Activated B cell treated with CpG ODN at 0.5 μM for 24 hours (primary cell): ENCODE measurements around the gene ENOX1. TPM values are rescaled to one million over a fixed set of nuclear protein-coding genes. Genes with fewer than 3 reads are reported as not detected.

ENCODE experiments used
- ATAC-seq: fragments of 200-7000 bp; cut with Tn5 transposase; one replicate; pipeline ENCODE4 v1.10.0; 2021; ENCODE audit warnings: low read depth, mild to moderate bottlenecking, moderate library complexity
- CTCF ChIA-PET: fragments of 350-600 bp; sonication (Branson Sonifier 250); formaldehyde crosslinking; loops from one replicate; lab custom pipeline; 2021; ENCODE audit warnings: antibody characterized with exemption; lab: Charles Lee
- POLR2A ChIA-PET: fragments of 350-600 bp; sonication (Branson Sonifier 250); formaldehyde crosslinking; loops from one replicate; lab custom pipeline; 2021; ENCODE audit warnings: antibody characterized with exemption; lab: Charles Lee
- DNase-seq: peaks from one replicate; pipeline ENCODE4 v3.0.0; 2022
- H3K27ac Mint-ChIP-seq: one replicate; pipeline ENCODE4 v1.8.0; 2020; ENCODE audit warnings: mixed read lengths
- H3K27me3 Mint-ChIP-seq: one replicate; pipeline ENCODE4 v1.8.0; 2021; ENCODE audit warnings: mixed read lengths
- H3K36me3 Mint-ChIP-seq: one replicate; pipeline ENCODE4 v1.8.0; 2021; ENCODE audit warnings: low read depth, mixed read lengths
- H3K4me1 Mint-ChIP-seq: one replicate; pipeline ENCODE4 v1.8.0; 2021; ENCODE audit warnings: mixed read lengths
- H3K4me3 Mint-ChIP-seq: one replicate; pipeline ENCODE4 v1.8.0; 2020; ENCODE audit warnings: mild to moderate bottlenecking, mixed read lengths
- H3K9me3 Mint-ChIP-seq: one replicate; pipeline ENCODE4 v1.8.0; 2020; ENCODE audit warnings: mixed read lengths
- CTCF ChIP-seq: fragments of 200-600 bp; IDR thresholded peaks from one replicate; pipeline ENCODE4 v1.8.0; 2022; ENCODE audit warnings: antibody characterized with exemption, mild to moderate bottlenecking
- intact Hi-C: fragments of 100-400 bp; cut with micrococcal nuclease; formaldehyde crosslinking; loops from one replicate; pipeline ENCODE4 v1.15.1; 2024
- total RNA-seq: library from RNA; stranded (reverse); gene quantifications from 2 replicates; pipeline ENCODE4 v1.2.3, GENCODE V29; 2022

Gene ENOX1
- total RNA-seq, 1 donor from 2014 or later, result not detected

DNA sequence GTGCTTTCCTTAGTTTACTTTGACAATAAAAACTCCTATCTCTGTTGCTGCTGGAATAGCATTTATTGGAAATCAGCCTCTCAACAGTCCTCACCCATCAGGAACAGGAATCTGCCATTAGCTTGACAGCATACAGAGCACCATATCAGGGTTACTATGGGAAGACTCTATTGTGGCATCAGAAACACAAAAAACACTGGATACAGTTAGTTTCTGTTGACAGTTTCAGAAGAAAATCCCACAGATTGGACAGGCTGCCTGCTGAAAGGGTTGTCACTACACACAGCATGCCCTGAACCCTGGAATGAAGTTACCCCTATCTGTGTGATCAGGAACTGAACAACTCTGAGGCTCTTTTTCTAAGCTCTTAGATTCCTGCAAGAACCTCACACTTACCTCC is 172.7 kb downstream of the ENOX1 start:
- no peak for DNase-seq
- ChIA-PET POLR2A (no interaction called here), CTCF (no interaction called here)
- TF ChIP-seq CTCF, result no peak
- no peak for ATAC-seq
- Mint-ChIP-seq H3K9me3 (peaks cover 11% of the 10 kb centered on the region), H3K4me3 (no peak overlapping the region), H3K36me3 (no peaks in the 10 kb centered on the region), H3K4me1 (no peaks in the 10 kb centered on the region), H3K27me3 (no peaks in the 10 kb centered on the region), H3K27ac (no peak overlapping the region)
- intact Hi-C loops, result no loop called here

DNA sequence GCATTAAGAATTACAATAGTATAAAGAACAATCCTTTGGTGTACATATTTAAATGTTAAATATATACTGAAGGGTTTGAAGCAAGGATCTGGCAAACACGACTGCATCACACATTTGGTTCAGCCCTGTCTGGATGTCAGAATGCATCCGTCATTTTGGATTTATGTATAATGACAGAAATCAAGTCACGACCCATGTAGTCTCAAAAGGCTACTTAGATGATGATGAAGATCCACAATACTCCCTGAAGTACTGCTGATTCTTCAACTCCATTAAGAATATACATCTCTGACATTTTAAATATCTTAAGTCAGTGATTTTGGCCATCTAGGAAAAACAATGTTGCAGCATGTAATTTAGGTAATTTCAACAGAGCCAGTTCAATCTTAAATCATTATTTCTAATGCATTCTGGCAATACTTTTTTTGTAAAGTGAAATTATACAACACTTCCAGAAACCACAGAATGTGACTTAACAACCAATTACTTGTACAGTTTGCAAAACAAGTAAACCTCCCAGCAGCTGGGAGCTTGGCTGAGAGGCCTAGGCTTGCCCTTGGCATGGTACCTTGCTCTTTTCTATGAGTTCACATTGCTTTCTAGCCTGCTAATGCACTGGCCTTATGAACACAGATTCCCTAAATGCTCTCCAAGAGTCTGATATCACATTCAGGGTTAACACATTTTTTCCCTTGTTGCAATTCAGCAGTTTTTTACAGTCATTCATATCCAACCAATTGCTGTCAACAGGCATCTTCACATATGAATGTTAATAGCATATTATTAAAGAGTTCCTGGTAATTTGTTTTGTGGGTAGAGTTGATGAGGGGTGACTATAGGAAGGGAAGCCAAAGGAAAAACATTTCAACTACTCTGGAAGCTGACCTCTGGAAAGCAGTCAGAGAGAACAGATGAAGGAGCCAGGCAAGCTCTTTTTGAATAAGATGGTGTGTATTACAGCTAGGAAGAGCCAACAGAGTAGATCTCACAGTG is 175.2 kb downstream of the ENOX1 start:
- ChIA-PET POLR2A (no interaction called here), CTCF (no interaction called here)
- TF ChIP-seq CTCF, result no peak
- Mint-ChIP-seq H3K27ac (no peak overlapping the region), H3K9me3 (no peaks in the 10 kb centered on the region), H3K4me3 (no peak overlapping the region), H3K4me1 (no peaks in the 10 kb centered on the region), H3K27me3 (no peaks in the 10 kb centered on the region), H3K36me3 (no peaks in the 10 kb centered on the region)
- no peak for ATAC-seq
- intact Hi-C loops, result no loop called here
- no peak for DNase-seq

DNA sequence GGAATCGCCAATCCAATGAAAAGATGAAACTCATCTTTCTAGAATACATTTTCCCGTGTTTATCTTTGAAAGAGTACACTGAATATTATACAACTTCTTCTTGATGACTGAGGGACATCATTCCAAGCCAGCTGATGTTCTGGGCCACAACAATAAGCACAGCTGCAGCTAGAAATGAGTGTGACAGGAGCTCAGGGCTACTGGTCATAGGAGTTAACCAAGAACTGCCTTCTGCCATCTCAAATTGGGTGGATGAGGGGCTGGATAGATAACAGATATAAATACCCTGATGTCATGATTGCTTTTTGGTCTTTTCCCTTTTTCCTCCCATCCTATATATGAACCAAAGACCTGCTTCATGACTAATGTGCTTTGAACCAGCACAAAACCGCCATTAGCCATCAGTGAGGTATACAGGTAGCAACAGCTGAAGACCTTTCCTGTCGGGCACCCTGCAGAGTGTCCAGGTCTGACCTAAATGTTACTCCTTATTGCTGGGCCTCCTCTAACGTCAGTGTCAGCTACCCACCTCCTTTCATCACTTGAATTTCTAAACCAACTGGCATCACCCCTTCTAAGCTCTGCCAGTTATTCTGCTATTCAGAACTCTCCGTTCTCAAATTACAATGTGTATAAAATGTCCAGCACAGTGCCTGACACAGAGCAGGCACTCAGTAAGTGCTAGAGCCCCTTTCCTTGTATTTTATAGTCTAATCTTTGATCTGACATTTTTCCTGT is 178.2 kb downstream of the ENOX1 start:
- ChIA-PET CTCF (no interaction called here), POLR2A (no interaction called here)
- ATAC-seq (no peak), DNase-seq (no peak)
- Mint-ChIP-seq H3K36me3 (no peaks in the 10 kb centered on the region), H3K27ac (no peak overlapping the region), H3K27me3 (no peaks in the 10 kb centered on the region), H3K9me3 (peaks cover 11% of the 10 kb centered on the region), H3K4me1 (no peaks in the 10 kb centered on the region), H3K4me3 (no peak overlapping the region)
- intact Hi-C loops, result no loop called here
- TF ChIP-seq CTCF, result no peak

- Mint-ChIP-seq H3K27ac (no peak overlapping the region), H3K27me3 (no peaks in the 10 kb centered on the region), H3K4me1 (no peaks in the 10 kb centered on the region), H3K9me3 (no peaks in the 10 kb centered on the region), H3K4me3 (no peak overlapping the region), H3K36me3 (no peaks in the 10 kb centered on the region)
- ChIA-PET CTCF (no interaction called here), POLR2A (no interaction called here)
- intact Hi-C loops, result no loop called here
- no peak for ATAC-seq
- DNase-seq, result no peak
- TF ChIP-seq CTCF, result no peak
Measured at GRCh38 chr13:43597599-43597945, 189.2 kb downstream of the ENOX1 start.

- no peak for ATAC-seq
- intact Hi-C loops, result no loop called here
- no peaks in the 10 kb centered on the region for H3K36me3 Mint-ChIP-seq
- H3K27ac Mint-ChIP-seq, result no peak overlapping the region
- no peaks in the 10 kb centered on the region for H3K4me1 Mint-ChIP-seq
- no peak for DNase-seq
- TF ChIP-seq CTCF, result no peak
- no peak overlapping the region for H3K4me3 Mint-ChIP-seq
- no peaks in the 10 kb centered on the region for H3K9me3 Mint-ChIP-seq
- CTCF ChIA-PET, result no interaction called here
- no peaks in the 10 kb centered on the region for H3K27me3 Mint-ChIP-seq
- POLR2A ChIA-PET, result no interaction called here
Measured at GRCh38 chr13:43596924-43597598, 189.7 kb downstream of the ENOX1 start.
